Measurements from ENCODE around the gene GGTLC1.
"Not testable (repeated sequence)": the region's sequence is repeated elsewhere in the genome, so short reads cannot be mapped to it uniquely, and the experiment has no call there.

GGTLC1 gene

DNA sequence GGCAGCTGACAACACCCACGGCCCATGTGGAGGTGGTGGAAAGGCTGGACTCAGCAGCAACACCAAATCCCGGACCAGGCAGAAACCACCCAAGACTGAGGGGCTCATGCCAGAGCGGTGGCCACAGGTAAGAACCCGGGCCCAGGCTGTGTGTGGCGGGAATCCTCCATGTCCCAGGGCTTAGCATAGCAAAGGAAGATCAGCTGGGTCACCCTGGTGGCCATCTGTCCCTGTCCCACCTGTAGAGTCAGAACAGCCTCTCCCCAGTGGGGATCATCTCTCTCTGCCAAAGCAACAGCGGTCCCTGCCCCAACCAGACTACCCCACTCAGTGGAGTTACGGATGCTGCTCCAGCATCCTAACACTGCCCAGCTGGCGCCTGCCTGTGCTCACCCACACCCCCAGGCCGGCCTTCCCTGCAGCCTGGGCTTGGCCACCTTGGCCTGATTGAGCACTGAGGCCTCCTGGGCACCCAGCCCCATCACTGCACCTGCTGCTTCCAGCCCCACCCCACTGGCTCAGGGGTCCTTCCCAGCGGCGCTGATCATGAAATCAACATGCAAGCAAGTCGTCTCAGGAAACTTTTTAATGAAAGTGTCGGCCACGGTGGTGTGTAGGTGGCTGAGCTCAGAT is 5.5 kb upstream of the GGTLC1 start:
- not testable (repeated sequence) for DNase-seq

DNA sequence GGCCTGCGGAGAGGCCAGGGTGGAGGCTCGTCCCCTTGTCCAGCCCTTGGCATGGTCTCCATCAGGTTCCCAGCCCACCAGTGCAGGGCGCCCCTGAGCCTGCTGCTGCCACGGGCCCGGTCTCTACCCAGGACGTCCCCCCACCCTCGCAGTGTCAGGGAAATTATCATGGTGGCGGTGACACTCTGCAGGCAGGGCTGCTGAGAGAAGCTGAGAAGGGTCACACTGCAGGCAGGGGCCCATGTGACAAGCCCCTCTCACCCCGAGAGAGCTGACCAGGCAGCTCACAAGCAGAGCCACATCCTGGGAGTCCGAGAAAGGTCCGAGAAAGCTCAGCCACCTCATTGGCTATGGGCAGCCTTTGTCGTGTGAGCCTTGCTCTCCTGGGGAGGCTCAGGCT is 4.9 kb upstream of the GGTLC1 start:
- not testable (repeated sequence) for DNase-seq

DNA sequence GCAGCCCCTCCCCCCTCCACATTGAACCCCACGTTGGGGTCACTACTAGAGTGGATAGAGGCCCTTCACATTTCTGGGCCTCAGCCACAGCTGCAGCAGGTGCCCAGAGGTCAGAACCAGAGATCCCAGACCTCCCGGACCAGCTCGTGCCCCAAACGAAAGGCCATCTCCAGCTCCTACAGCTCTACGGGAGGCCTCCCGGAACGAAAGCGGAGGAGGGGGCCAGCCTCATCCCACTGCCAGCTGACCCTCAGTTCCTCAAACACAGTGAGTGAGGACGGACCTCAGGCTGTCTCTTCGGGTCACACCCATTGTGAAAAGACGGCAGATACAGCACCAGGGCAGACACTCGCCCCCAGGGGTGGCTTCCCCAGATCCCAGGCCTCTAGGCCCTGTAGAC is 1.7 kb upstream of the GGTLC1 start:
- DNase-seq: not testable (repeated sequence)

DNA sequence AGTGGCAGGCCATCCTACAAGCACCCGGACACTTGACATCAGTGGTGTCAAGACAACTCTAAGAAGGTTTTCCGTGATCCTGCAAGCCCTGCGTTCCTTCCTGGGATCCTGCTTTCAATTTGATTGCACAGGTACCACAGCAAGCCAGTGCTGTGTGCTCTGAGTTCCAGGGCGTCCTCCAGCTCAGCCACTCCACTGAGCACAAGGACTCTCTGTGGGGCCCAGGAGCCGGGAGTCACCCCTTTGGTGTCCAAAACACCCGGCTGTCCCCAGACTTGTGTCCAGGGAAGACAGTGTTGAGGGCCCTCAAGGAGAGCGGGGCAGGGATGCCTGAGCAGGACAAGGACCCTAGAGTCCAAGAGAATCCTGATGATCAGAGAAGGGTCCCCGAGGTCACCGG is 387 bp upstream of the GGTLC1 start:
- DNase-seq: not testable (repeated sequence)

DNA sequence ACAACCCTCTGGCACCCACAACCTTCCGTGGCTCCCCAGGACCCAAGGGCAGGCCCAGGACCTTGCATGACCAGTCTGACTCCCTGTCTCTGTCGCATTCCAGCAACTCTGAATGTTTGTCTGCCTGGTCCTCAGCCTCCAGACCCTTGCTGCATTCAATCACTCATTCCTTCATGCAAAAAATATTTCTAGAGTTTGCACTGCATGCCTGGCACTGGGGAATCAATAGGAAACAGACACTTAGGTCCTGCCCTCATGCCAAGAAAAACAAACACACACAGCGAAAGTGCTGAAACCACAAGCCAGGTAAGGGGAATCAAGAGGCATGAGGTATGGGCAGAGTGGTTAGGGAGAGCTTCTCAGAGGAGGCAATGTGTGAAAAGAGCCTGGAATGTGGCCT is 1.9 kb downstream of the GGTLC1 start:
- not testable (repeated sequence) for DNase-seq

DNA sequence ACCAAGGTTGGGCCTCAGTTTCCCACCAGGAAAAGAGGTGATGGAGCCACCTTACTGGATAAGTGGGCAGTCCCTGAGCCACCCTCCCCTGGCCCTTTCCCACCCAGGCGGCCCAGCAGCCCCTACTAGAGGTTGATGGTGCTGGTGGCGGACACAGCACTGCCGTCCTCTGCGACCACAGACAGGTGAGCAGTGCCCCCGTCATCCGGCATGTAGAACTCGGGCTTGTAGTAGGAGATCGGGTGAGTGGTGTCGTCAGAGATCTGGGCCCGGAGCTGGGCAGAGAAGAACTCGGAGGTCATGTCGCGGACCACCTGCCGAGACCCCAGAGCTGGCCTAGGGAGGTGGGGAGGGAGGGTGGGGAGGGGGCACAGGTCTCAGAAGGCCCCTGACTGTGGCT is 2.3 kb downstream of the GGTLC1 start:
- not testable (repeated sequence) for DNase-seq

DNA sequence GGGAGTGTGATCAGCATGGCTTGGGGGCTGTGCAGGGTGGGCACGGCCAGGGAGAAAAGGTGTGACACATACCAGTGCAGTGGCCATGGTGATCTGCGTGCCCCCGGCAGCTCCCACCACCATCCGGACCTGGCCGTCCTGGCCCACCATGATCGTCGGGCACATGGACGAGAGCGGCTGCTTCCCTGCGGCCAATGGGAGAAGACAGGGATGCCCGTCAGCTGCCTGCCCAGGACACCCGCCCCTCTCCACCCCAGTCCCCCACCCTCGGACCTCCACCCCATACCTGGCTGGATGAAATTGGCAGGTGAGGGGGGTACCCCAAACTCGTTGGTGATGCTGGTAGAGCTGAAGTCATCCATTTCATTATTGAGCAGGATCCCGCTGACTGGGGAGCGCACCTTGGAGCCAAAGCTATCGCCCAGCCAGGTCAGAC is 2.8 kb downstream of the GGTLC1 start:
- not testable (repeated sequence) for DNase-seq

DNA sequence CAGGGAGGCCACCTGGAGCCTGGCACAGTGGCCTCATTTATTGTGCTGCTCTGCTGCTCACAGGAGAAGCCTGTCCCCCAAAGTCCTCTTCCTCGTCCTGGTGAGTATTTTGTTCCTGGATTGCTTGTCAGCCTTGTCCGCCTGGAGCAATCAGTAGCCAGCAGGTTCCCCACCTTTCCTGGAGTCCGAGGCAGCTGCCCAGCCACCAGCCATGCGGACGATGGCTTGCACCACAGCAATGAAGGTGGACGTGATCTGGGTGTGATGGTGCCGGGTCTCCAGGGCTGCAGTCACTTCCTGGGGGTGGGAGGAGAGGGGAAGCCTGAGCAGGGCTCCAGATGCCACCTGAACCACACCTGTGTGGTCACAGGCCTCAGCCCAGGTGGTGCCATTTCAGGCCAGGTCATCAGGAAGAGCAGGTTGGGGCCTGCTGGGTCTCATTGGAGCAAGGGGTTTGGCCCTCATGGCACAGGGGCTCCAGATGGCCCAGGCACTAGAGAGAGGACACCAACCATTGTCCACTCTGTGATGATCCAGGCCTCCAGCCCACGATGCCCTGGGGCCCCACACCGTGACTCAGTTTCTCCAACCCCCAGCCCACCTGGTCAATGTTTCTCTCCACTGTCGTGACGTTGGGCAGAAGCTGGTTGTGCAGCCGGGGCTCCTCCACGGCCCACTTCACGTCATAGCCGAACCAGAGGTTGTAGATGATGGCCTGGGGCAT is 3.4 kb downstream of the GGTLC1 start:
- DNase-seq: not testable (repeated sequence)

DNA sequence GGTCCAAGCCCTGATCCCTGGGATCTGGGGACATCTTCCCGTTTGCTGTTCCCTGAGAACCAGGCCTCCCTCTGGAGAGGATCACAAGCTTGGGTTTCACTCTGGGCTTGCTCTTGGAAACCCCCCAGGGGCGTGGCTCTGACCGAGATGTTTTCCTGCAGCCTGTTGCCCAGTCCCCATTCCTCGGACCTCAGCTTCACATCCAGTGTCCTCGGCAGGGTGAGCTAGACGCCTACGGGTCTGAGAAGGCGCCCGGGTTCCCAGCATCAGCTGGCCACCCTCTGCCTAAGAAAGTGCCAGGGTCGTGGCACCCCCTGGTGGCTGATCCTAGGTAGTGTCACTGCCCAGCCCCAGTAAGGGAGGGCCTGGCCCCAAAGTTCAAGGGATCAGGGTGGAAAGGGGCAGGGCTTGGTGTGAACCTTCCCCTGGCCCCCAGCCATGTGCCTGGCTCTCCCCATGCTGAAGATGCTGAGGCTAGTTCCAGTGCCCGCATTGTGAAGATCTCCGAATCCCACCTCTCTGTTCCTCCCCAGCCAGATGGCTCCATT is 4.0 kb downstream of the GGTLC1 start:
- not testable (repeated sequence) for DNase-seq

DNA sequence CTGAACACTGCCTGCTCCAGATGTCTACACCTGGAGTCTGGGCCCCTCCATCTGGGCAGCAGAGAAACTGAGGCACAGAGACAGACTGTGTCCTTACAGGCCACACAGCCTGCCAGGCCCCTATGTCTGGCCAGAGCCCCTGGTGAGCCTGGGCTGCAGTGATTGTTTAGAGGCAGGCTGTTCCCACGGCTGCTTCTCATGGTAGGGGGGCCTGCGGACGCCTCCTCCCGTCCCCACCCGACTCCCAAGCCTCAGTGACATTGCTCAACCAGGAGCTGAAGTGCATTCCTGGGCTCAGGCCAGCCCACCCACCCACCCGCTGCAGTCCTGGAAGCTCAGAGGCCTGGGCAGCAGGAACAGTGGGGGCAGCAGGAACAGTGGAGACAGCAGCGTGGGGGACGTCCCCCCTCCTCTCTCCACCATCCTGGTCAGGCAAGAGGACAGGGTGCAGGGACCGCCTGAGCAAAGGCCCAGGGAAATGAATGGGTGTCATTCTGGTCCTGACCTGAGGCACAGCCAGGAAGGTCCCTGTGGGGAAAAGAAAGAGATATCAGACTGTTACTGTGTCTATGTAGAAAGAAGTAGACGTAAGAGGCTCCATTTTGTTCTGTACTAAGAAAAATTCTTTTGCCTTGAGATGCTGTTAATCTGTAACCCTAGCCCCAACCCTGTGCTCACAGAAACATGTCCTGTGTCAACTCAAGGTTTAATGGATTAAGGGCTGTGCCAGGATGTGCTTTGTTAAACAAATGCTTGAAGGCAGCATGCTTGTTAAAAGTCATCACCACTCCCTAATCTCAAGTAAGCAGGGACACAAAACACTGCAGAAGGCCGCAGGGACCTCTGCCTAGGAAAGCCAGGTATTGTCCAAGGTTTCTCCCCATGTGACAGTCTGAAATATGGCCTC is 6.2 kb downstream of the GGTLC1 start:
- DNase-seq: not testable (repeated sequence)

DNA sequence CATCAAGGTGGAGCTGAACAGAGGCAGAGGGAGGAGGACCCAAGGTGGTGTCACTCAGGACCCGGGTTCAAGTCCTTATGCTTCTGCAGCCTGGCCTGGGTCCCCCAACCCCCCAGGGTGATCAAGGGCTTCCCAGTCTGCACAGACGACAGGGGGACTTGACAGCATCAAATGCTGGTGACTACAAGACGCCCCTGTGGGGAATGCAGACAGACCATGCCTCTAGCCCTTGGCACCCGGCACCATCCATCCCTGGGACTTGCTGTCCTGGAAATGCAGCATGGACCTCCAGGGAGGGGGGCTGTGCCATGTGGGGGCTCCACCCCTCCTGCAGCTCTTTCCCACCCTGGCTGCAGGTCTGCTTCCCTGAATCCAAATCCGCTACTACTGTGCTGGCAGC is 7.1 kb downstream of the GGTLC1 start:
- not testable (repeated sequence) for DNase-seq

DNA sequence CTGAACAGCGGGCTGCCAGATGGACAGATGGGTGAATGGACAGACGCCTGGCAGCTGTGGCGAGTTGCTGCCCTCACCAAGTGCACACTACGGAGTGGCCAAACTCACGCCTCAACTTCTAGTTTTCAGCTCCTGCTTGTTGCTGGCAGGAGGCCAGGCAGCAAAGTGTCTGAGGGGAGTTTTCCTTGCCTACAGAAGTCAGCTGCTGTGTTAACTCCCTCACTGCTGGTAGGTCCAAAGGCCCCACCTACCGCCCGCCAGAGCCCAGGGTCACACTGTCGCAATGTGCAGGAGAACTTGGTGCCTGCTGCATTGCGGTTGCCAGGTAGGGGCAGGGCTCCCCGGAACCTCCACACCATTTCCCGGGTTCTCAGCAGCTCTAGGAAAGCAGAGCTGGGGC is 7.6 kb downstream of the GGTLC1 start:
- DNase-seq: not testable (repeated sequence)

DNA sequence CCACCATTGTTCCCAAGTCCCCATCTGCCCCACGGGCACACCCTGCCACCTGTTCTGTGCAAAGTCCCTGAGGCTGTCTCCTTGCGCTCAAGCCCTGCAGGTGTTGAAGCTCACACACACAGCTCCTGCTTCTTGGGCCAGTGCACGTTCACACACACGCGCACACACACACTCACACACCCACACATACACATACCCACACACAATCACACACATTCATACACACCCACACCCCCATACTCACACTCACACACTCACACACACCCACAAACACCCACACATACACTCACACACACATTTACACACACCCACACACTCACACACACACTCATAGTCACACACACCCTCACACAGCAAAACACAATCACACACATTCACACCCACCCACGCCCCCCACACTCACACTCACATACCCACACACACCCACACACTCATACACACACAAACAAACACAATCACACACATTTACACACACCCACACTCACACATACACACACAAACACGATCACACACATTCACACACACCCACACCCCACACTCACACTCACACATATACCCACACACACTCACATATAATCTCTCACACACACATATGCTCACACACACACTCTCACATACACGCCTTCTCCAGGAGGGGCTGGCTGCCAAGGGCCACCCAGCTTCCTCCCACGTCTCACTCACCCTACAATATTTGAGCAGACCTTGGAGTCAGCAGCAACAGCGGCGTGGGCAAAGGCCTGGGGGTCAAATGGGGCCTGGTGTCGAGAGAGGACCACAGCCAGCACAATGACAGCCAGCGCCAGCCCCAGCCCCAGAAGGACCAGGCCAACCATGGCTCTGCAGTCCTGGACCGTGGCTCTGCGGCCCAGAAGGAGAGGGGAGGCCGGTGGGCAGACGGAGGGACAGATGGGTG is 8.4 kb downstream of the GGTLC1 start:
- DNase-seq: not testable (repeated sequence)

DNA sequence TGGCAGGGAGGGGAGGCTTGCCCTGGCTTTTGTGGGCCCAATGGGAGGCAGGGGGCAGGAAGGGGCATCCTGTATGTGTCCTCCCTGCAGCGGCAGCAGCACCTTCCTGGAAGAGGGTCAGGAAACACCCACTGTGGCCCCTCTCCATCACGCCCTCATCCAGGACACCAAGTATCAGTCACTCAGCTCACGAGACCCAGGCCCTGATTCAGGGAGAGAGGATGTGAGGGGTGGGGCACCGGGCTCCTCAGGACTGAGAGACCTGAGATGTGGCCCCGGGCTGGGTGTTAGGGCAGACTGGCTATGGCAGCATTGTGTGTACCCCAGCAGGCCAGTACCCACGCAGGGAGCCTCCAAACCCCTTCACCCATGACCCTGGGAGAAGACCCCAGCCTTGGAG is 9.2 kb downstream of the GGTLC1 start:
- not testable (repeated sequence) for DNase-seq

DNA sequence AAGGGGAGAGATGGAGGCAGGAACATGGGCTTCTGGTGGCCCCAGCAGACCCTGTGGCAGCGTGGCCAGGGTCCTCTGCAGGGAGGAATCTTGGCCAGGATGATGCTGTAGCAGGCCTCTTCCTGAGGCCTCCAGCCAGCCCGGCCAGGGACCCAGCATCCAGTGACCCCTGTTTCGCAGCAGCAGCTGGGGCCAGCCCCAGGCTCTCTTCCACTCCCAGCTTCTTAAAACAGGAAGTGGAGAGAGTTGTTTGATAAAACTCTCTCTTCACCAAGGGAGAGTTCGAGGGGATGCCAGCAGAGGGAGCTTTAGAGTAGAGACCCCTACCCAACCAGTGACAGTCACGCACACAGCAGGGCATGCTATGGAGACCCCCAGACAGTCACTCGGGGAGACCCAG is 10.1 kb downstream of the GGTLC1 start:
- DNase-seq: not testable (repeated sequence)

DNA sequence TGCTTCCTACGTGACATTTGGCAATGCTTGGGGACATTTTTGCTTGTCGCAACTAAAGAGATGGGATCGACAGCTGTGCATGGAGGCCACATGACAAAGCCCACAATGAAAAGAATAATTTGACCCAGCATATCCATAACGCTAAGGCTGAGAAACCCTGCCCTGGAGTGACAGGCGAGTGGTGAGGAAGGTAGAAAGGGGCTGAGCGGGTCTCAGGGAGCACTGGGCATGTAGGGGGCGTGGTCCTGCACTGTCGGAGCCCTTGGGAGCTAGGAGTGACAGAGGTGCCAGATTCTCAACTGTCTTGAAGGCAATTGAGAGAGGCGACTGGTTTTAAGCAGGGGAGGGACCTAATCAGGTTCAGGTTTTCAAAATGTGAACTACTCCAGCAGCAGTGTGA is 13.6 kb downstream of the GGTLC1 start:
- DNase-seq: no peak

DNA sequence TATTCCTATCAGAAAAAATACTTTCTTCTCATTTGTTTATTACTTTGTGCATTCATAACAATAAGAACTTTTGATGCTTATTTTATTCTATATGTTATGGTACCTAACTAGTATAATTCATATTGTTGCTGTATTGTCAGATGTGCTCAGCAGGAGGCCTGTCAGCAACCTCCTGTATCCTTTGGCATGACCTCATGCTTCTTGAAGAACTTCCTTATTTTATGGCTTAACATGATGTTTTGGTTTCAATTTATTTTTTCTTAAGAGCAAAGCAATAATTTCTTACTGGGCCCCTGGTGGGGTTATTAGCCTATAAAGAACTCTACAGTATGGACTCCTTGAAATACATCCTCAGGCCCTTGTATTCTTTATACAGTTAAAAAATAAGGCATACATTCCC is 17.3 kb downstream of the GGTLC1 start:
- DNase-seq: no peak

DNA sequence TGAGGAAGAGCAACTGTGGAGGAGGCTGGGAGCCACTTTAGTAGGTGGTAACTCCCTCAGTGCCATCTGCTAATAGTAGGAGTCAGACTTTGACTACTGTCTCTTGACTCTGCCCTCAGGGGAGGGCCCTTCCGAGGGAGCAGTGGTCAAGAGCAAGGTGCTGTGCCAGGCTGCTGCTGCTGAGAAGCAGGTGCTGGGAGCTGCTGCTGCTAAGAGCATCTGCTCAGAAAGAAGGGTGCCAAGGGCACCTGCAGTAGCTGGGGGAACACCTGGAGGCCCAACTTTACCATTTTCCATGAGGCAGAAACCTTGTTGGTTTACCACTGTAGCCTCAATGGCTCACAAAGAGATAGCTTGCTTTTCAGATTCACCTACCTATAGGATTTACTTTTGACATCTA is 18.5 kb downstream of the GGTLC1 start:
- DNase-seq: no peak

DNA sequence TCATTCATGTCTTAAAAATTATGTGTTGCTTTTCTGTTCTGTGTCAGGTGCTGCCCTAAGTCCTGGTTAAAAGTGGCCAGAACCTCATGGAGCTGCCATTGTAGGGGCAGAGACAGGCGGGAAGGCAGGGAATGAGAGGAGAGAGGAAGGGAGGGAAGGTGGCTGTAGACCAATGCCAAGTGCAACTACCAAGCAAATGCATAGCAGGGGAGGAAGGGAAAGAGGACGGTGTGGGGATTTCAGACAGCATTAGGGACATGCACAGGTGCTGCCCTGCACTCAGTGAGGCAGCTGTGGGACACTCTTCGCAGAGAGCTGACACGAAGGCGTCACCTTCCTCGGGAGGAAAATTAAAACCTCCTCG is 21.0 kb downstream of the GGTLC1 start:
- DNase-seq: no peak

DNA sequence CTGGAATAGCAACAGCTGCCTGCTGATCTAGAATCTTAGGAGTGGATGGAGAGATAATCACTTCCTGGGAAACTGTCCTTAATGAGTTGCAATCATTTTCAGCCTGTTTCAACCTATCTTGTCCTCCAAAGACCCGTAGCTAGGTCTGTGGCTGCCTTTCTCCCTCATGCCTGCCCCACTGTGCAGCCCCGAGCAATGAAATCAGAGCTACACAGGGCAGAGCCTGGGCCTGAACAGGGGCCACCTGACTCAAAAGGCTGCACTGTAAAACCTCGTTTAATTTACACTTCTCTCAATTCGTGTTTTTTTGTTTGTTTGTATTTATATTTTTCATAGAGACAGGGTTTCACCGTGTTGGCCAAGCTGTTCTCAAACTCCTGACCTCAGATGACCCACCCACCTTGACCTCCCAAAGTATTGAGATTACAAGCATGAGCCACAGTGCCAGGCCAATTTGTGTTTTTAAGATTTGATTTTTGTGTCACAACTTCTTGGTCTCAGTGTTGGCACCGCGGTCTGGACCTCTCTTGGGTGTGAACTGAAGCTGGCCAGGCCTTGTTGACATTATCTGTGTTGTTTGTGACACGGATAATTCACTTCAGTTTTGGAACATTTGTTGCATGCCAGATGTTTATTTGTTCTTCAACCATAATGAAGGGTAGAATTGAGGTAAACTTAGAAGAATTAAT is 21.5 kb downstream of the GGTLC1 start:
- DNase-seq: no peak

DNA sequence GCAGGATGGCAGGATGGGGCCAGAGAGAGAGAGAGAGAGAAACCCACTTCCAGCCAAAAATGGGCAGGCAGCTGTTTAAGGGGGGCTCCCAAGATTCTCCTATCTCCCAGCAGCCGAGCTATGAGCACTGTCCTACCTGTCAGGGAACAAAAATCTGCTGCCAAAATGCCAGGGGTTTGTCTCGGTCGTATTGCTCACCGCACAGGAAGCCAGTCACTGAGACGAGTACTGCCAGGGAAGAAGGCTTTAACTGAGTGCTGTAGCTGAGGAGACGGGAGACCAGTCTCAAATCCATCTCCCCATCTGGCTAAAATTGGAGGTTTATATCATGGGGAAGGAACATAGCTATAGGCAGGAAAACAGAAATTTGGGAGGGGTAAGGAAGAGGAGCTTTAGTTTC is 22.3 kb downstream of the GGTLC1 start:
- DNase-seq: no peak

Data from T-helper 9 cell (primary cell).